HEK293 (cell line): Measurements from ENCODE around the gene ITGB3.

Source experiments
- CTCF ChIA-PET: fragments of 350-600 bp; formaldehyde crosslinking; extraction: SDS; loops from one replicate; lab custom pipeline; 2021; ENCODE audit warnings: antibody characterized with exemption; lab: Yijun Ruan, JAX
- POLR2A ChIA-PET: fragments of 300-600 bp; formaldehyde crosslinking; extraction: SDS; loops from one replicate; lab custom pipeline; 2020; ENCODE audit warnings: antibody characterized with exemption, inconsistent platforms; lab: Yijun Ruan, JAX
- H3K27ac ChIP-seq: fragments of 200-500 bp; sonication (Bioruptor generic); 2 replicates; pipeline ENCODE4 v1.5.1; 2014; ENCODE audit warnings: low read depth, low read length, control low read depth, inconsistent platforms; ENCODE audit errors: extremely low read depth
- H3K36me3 ChIP-seq, 2 experiments: fragments of 200-500 bp in 1 of 2; sonication (Bioruptor generic) in 1 of 2; 1 replicate in 1 of 2; 2 replicates in 1 of 2; pipeline ENCODE4 v1.5.1; 2014 to 2017; ENCODE audit warnings: inconsistent platforms in 2 of 2, low read length in 2 of 2; ENCODE audit not compliant: control insufficient read depth in 2 of 2, insufficient read depth in 1 of 2
- H3K4me1 ChIP-seq: fragments of 200-500 bp; sonication (Bioruptor generic); 2 replicates; pipeline ENCODE4 v1.5.1; 2014; ENCODE audit warnings: mild to moderate bottlenecking, low read length, inconsistent platforms; ENCODE audit not compliant: control insufficient read depth, insufficient read depth
- H3K4me3 ChIP-seq: 2 replicates; pipeline ENCODE4 v1.5.1; 2011; ENCODE audit warnings: low read depth, mild to moderate bottlenecking, control low read depth, low read length, moderate library complexity
- H3K9me3 ChIP-seq: fragments of 200-500 bp; sonication (Bioruptor generic); 2 replicates; pipeline ENCODE4 v1.5.1; 2014; ENCODE audit warnings: low read depth, low read length, inconsistent platforms; ENCODE audit not compliant: control insufficient read depth, insufficient read depth
- KLF8 ChIP-seq: fragments of 450-650 bp; formaldehyde crosslinking; IDR thresholded peaks from 2 replicates; pipeline ENCODE4 v1.5.1; 2016; ENCODE audit warnings: missing biosample characterization, missing genetic modification characterization
- RBAK ChIP-seq: fragments of 450-650 bp; formaldehyde crosslinking; IDR thresholded peaks from 2 replicates; pipeline ENCODE4 v1.5.1; 2016; ENCODE audit warnings: missing biosample characterization, missing genetic modification characterization
- SCRT1 ChIP-seq: fragments of 450-650 bp; formaldehyde crosslinking; IDR thresholded peaks from 2 replicates; pipeline ENCODE4 v1.5.1; 2016; ENCODE audit warnings: missing biosample characterization, missing genetic modification characterization, borderline replicate concordance
- TSHZ1 ChIP-seq: fragments of 450-650 bp; formaldehyde crosslinking; IDR thresholded peaks from 2 replicates; pipeline ENCODE4 v1.5.1; 2016; ENCODE audit warnings: missing biosample characterization, missing genetic modification characterization, borderline replicate concordance
- ZBTB7A ChIP-seq: fragments of 450-650 bp; formaldehyde crosslinking; IDR thresholded peaks from 2 replicates; pipeline ENCODE4 v1.5.1; 2016; ENCODE audit warnings: low read depth, missing biosample characterization, missing genetic modification characterization
- ZFP41 ChIP-seq: fragments of 450-650 bp; formaldehyde crosslinking; IDR thresholded peaks from 2 replicates; pipeline ENCODE4 v1.5.1; 2016; ENCODE audit warnings: missing biosample characterization, missing genetic modification characterization, borderline replicate concordance
- ZIC2 ChIP-seq: fragments of 450-650 bp; formaldehyde crosslinking; IDR thresholded peaks from 2 replicates; pipeline ENCODE4 v1.5.1; 2016; ENCODE audit warnings: missing biosample characterization, missing genetic modification characterization
- ZNF112 ChIP-seq: fragments of 450-650 bp; formaldehyde crosslinking; IDR thresholded peaks from 2 replicates; pipeline ENCODE4 v1.5.0; 2017; ENCODE audit warnings: missing biosample characterization, missing genetic modification characterization
- ZNF121 ChIP-seq: fragments of 450-650 bp; formaldehyde crosslinking; IDR thresholded peaks from 2 replicates; pipeline ENCODE4 v1.5.1; 2016; ENCODE audit warnings: missing biosample characterization, missing genetic modification characterization
- ZNF148 ChIP-seq: fragments of 450-650 bp; formaldehyde crosslinking; IDR thresholded peaks from 2 replicates; pipeline ENCODE4 v1.5.0; 2017; ENCODE audit warnings: missing biosample characterization, missing genetic modification characterization, borderline replicate concordance
- ZNF19 ChIP-seq: fragments of 450-650 bp; formaldehyde crosslinking; IDR thresholded peaks from 2 replicates; pipeline ENCODE4; 2016; ENCODE audit warnings: missing biosample characterization, missing genetic modification characterization, low read depth
- ZNF2 ChIP-seq: fragments of 450-650 bp; formaldehyde crosslinking; IDR thresholded peaks from 2 replicates; pipeline ENCODE4 v1.5.1; 2016; ENCODE audit warnings: missing biosample characterization, missing genetic modification characterization
- ZNF214 ChIP-seq: fragments of 450-650 bp; formaldehyde crosslinking; IDR thresholded peaks from 2 replicates; pipeline ENCODE4 v1.5.1; 2017; ENCODE audit warnings: missing biosample characterization, mild to moderate bottlenecking, missing genetic modification characterization, borderline replicate concordance
- ZNF423 ChIP-seq: fragments of 450-650 bp; formaldehyde crosslinking; IDR thresholded peaks from 2 replicates; pipeline ENCODE4 v1.5.1; 2016; ENCODE audit warnings: missing biosample characterization, missing genetic modification characterization
- ZNF529 ChIP-seq: fragments of 450-650 bp; formaldehyde crosslinking; IDR thresholded peaks from 2 replicates; pipeline ENCODE4 v1.5.1; 2017; ENCODE audit warnings: missing genetic modification characterization, missing biosample characterization; ENCODE audit not compliant: insufficient replicate concordance
- ZNF660 ChIP-seq: fragments of 450-650 bp; IDR thresholded peaks from 2 replicates; pipeline ENCODE4 v1.5.1; 2018; ENCODE audit warnings: missing biosample characterization, mild to moderate bottlenecking, missing genetic modification characterization
- ZNF701 ChIP-seq: fragments of 450-650 bp; formaldehyde crosslinking; IDR thresholded peaks from 2 replicates; pipeline ENCODE4 v1.5.1; 2016; ENCODE audit warnings: missing biosample characterization, missing genetic modification characterization
- ZNF707 ChIP-seq: fragments of 450-650 bp; formaldehyde crosslinking; IDR thresholded peaks from 2 replicates; pipeline ENCODE4 v1.5.1; 2016; ENCODE audit warnings: missing biosample characterization, missing genetic modification characterization
- ZNF791 ChIP-seq: fragments of 450-650 bp; formaldehyde crosslinking; IDR thresholded peaks from 2 replicates; pipeline ENCODE4 v1.5.1; 2016; ENCODE audit warnings: missing biosample characterization, missing genetic modification characterization
- ZSCAN30 ChIP-seq: fragments of 450-650 bp; IDR thresholded peaks from 2 replicates; pipeline ENCODE4 v1.5.1; 2018; ENCODE audit warnings: missing biosample characterization, mild to moderate bottlenecking, missing genetic modification characterization, moderate library complexity

Gene ITGB3

GRCh38 chr17:47250855-47251254 lies 2.8 kb upstream of the ITGB3 start:
- Histone ChIP-seq H3K4me3 (no peak overlapping the region), H3K36me3 (no peaks in the 10 kb centered on the region), H3K9me3 (no peaks in the 10 kb centered on the region), H3K4me1 (no peaks in the 10 kb centered on the region; the same call in 1 of the 2 replicates), H3K27ac (no peak overlapping the region)
- ChIA-PET CTCF (no interaction called here), POLR2A (no interaction called here)
- TF ChIP-seq ZNF529 (tag by site-specific recombination), result peak; percentile 96
- TF ChIP-seq ZNF660 (tag by site-specific recombination), result no peak

- H3K27ac ChIP-seq, result no peak overlapping the region
- H3K36me3 ChIP-seq, result no peaks in the 10 kb centered on the region
- no peak overlapping the region for H3K4me3 ChIP-seq
- TF ChIP-seq ZNF423 (tag by site-specific recombination) (no peak), ZNF148 (tag by site-specific recombination) (no peak), ZNF707 (tag by site-specific recombination) (no peak), ZNF112 (tag by site-specific recombination) (no peak), ZNF791 (no peak), ZSCAN30 (tag by site-specific recombination) (no peak), RBAK (tag by site-specific recombination) (no peak), SCRT1 (tag by site-specific recombination) (no peak), KLF8 (tag by site-specific recombination) (no peak), ZIC2 (tag by site-specific recombination) (no peak), ZNF701 (tag by site-specific recombination) (no peak), ZNF2 (tag by site-specific recombination) (no peak), ZFP41 (tag by site-specific recombination) (no peak), ZNF214 (tag by site-specific recombination) (no peak)
- POLR2A ChIA-PET, result interaction anchor here (0.5 to 1.3 kb wide), 2 partner anchors 64 to 117 kb away, joined by 3 to 8 read pairs; no protein-coding TSS in a partner anchor
- no peaks in the 10 kb centered on the region; the same call in 1 of the 2 replicates for H3K4me1 ChIP-seq
- no peaks in the 10 kb centered on the region for H3K9me3 ChIP-seq
- CTCF ChIA-PET, result interaction anchor here (0.6 to 2.0 kb wide), 4 partner anchors 20 to 370 kb away, joined by 3 to 9 read pairs (median 4); no protein-coding TSS in a partner anchor
Measured at GRCh38 chr17:47251421-47251940, 2.1 kb upstream of the ITGB3 start.

GRCh38 chr17:47252209-47252608 lies 1.4 kb upstream of the ITGB3 start:
- Histone ChIP-seq H3K4me3 (no peak overlapping the region), H3K4me1 (no peaks in the 10 kb centered on the region; the same call in 1 of the 2 replicates), H3K9me3 (no peaks in the 10 kb centered on the region), H3K36me3 (no peaks in the 10 kb centered on the region)
- ChIA-PET POLR2A (interaction anchor here (0.6 to 1.3 kb wide), 3 partner anchors 49 to 72 kb away, joined by 3 read pairs; partner anchors contain the start of gene EFCAB13), CTCF (interaction anchor here (0.6 to 2.0 kb wide), 9 partner anchors 11 to 370 kb away, joined by 3 to 9 read pairs (median 4); no protein-coding TSS in a partner anchor)
- TF ChIP-seq TSHZ1 (tag by site-specific recombination) (no peak), ZBTB7A (no peak), ZNF19 (tag by site-specific recombination) (no peak), ZNF121 (no peak)
- TF ChIP-seq, all 188 proteins: peak for 0
- no peak overlapping the region for H3K27ac ChIP-seq
